Activated naive CD4-positive, alpha-beta T cell treated with anti-CD3 and anti-CD28 coated beads, Interleukin-2, amount 50 U/mL, for 16 hours (primary cell): ENCODE results near the gene GPR31.

Experiments
- DNase-seq: peaks from one replicate; pipeline ENCODE4 v3.0.0-alpha.2; 2020

Gene GPR31

GRCh38 chr6:167165858-167166471, 8.2 kb upstream of the GPR31 start:
- no peak for DNase-seq

- no peak for DNase-seq
Measured at GRCh38 chr6:167164261-167164660, 6.5 kb upstream of the GPR31 start.

GRCh38 chr6:167163476-167164011, 5.8 kb upstream of the GPR31 start:
- no peak for DNase-seq

GRCh38 chr6:167162591-167162990, 4.8 kb upstream of the GPR31 start:
- DNase-seq, result no peak

GRCh38 chr6:167161851-167162467, 4.2 kb upstream of the GPR31 start:
- no peak for DNase-seq

- no peak for DNase-seq
Measured at GRCh38 chr6:167157414-167157813, 366 bp downstream of the GPR31 start.

GRCh38 chr6:167154895-167155294, 2.9 kb downstream of the GPR31 start:
- DNase-seq, result no peak

- DNase-seq, result no peak
Measured at GRCh38 chr6:167154291-167154690, 3.5 kb downstream of the GPR31 start.

GRCh38 chr6:167153521-167153959, 4.2 kb downstream of the GPR31 start:
- no peak for DNase-seq

GRCh38 chr6:167152862-167153261, 4.9 kb downstream of the GPR31 start:
- no peak for DNase-seq

GRCh38 chr6:167151648-167152047, 6.1 kb downstream of the GPR31 start:
- DNase-seq, result no peak

GRCh38 chr6:167150941-167151549, 6.7 kb downstream of the GPR31 start:
- no peak for DNase-seq

GRCh38 chr6:167148997-167149396, 8.8 kb downstream of the GPR31 start:
- no peak for DNase-seq

GRCh38 chr6:167148021-167148420, 9.8 kb downstream of the GPR31 start:
- DNase-seq, result no peak

- no peak for DNase-seq
Measured at GRCh38 chr6:167146977-167147376, 10.8 kb downstream of the GPR31 start.

GRCh38 chr6:167146135-167146534, 11.6 kb downstream of the GPR31 start:
- DNase-seq, result no peak

- no peak for DNase-seq
Measured at GRCh38 chr6:167145461-167145860, 12.3 kb downstream of the GPR31 start.

GRCh38 chr6:167143041-167143440, 14.7 kb downstream of the GPR31 start:
- DNase-seq, result no peak

GRCh38 chr6:167142433-167142761, 15.4 kb downstream of the GPR31 start:
- no peak for DNase-seq

- DNase-seq, result peak; percentile 46
Measured at GRCh38 chr6:167141667-167142432, 15.9 kb downstream of the GPR31 start.

- DNase-seq, result no peak
Measured at GRCh38 chr6:167140589-167141474, 16.9 kb downstream of the GPR31 start.

GRCh38 chr6:167139761-167140160, 18.0 kb downstream of the GPR31 start:
- no peak for DNase-seq

GRCh38 chr6:167137881-167138280, 19.9 kb downstream of the GPR31 start:
- DNase-seq, result no peak
